Measurements from ENCODE around the gene SMTNL2. TPM values are rescaled to one million over a fixed set of nuclear protein-coding genes. Genes with fewer than 3 reads are reported as not detected.

Gene SMTNL2
- total RNA-seq, 1 experiment from 2014 or later, result not detected

DNA sequence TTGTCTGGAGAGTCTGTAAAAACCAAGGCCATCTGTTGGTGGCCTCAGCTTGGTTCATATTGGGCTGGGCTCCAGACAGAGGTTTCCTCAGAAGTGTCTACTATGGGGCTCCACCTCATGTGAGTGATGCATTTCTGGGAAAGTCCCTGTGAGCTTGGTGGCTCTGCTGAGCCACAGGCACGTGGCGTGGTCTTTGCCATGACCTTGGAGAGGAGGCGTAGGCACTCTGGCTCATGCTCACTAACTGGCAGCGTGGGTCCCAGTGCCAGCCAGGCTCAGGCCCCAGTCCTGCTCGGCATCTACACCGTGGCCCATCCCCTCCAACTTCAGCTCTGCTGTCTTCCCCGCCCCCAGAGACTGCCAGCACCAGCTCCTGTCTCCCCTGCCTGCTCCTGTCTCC lies 10.7 kb upstream of the SMTNL2 start:
- H3K36me3 ChIP-seq (ENCODE audit: insufficient read depth, low read length, poor library complexity, severe bottlenecking), result no peaks in the 10 kb centered on the region
- H3K27me3 ChIP-seq (replicated peaks; ENCODE audit: insufficient read depth, low read depth, low read length, poor library complexity), result no peaks in the 10 kb centered on the region
- H3K4me1 ChIP-seq (ENCODE audit: insufficient read depth, low read length, poor library complexity, severe bottlenecking), result no peaks in the 10 kb centered on the region
- intact Hi-C loops (cut with micrococcal nuclease; ENCODE audit: unreplicated experiment), result no loop called here
- no TSS peak for BruUV-seq (replicated peaks)
- H3K27ac ChIP-seq (ENCODE audit: low read depth, low read length, poor library complexity, severe bottlenecking), result no peak overlapping the region
- TF ChIP-seq EZH2 (IDR thresholded peaks at IDR 0.05; ENCODE audit: borderline replicate concordance, low read depth, low read length, poor library complexity, severe bottlenecking), result no peak
- TF ChIP-seq, protein P1, sequence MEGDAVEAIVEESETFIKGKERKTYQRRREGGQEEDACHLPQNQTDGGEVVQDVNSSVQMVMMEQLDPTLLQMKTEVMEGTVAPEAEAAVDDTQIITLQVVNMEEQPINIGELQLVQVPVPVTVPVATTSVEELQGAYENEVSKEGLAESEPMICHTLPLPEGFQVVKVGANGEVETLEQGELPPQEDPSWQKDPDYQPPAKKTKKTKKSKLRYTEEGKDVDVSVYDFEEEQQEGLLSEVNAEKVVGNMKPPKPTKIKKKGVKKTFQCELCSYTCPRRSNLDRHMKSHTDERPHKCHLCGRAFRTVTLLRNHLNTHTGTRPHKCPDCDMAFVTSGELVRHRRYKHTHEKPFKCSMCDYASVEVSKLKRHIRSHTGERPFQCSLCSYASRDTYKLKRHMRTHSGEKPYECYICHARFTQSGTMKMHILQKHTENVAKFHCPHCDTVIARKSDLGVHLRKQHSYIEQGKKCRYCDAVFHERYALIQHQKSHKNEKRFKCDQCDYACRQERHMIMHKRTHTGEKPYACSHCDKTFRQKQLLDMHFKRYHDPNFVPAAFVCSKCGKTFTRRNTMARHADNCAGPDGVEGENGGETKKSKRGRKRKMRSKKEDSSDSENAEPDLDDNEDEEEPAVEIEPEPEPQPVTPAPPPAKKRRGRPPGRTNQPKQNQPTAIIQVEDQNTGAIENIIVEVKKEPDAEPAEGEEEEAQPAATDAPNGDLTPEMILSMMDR (conservative IDR thresholded peaks at IDR 0.05; ENCODE audit: low read depth, low read length), result no peak
- H3K9me3 ChIP-seq (ENCODE audit: low read depth, low read length, poor library complexity, severe bottlenecking), result no peaks in the 10 kb centered on the region
- POLR2A ChIA-PET (ENCODE audit: low non-redundant PET), result no interaction called here
- DNase-seq (ENCODE audit: low spot score), result no peak
- CTCF ChIA-PET, result no interaction called here
- H3K4me3 ChIP-seq (ENCODE audit: low read depth, low read length, poor library complexity, severe bottlenecking), result no peak overlapping the region

DNA sequence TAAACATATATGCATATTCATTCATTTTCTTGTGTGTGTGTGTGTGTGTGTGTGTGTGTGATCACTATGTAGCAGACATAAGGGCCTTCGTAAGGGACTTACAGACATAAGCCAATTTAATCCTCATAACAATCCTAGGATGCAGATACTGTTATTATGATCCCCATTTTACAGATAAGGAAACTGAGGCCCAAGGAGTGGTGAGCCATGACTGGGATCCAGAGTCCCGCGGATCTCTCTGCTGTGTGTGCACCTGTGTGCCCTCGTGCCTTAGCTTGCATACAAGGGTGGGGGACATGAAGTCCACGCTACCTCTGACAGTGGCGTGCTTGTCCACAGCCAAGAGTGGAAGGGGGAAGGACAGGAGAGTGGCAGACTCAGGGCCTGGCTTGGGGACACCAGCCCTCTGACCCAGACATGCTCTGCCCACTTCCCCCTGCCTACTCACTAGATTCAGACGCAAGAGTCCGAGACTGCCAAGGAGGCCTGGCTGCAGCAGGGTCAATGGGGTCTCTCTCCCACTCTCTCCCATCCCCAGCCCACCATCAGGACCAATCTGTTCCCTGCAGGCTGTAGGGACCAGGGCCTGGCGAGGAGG lies 9.8 kb upstream of the SMTNL2 start:
- POLR2A ChIA-PET (ENCODE audit: low non-redundant PET), result no interaction called here
- intact Hi-C loops (cut with micrococcal nuclease; ENCODE audit: unreplicated experiment), result no loop called here
- no peaks in the 10 kb centered on the region for H3K27me3 ChIP-seq (replicated peaks; ENCODE audit: insufficient read depth, low read depth, low read length, poor library complexity)
- BruUV-seq (replicated peaks), result no TSS peak
- H3K36me3 ChIP-seq (ENCODE audit: insufficient read depth, low read length, poor library complexity, severe bottlenecking), result no peaks in the 10 kb centered on the region
- H3K4me1 ChIP-seq (ENCODE audit: insufficient read depth, low read length, poor library complexity, severe bottlenecking), result no peaks in the 10 kb centered on the region
- CTCF ChIA-PET, result no interaction called here
- no peak for DNase-seq (ENCODE audit: low spot score)
- H3K9me3 ChIP-seq (ENCODE audit: low read depth, low read length, poor library complexity, severe bottlenecking), result no peaks in the 10 kb centered on the region
- H3K4me3 ChIP-seq (ENCODE audit: low read depth, low read length, poor library complexity, severe bottlenecking), result no peak overlapping the region
- TF ChIP-seq, protein P1 (conservative IDR thresholded peaks at IDR 0.05; ENCODE audit: low read depth, low read length), result no peak
- TF ChIP-seq EZH2 (IDR thresholded peaks at IDR 0.05; ENCODE audit: borderline replicate concordance, low read depth, low read length, poor library complexity, severe bottlenecking), result no peak
- no peak overlapping the region for H3K27ac ChIP-seq (ENCODE audit: low read depth, low read length, poor library complexity, severe bottlenecking)

DNA sequence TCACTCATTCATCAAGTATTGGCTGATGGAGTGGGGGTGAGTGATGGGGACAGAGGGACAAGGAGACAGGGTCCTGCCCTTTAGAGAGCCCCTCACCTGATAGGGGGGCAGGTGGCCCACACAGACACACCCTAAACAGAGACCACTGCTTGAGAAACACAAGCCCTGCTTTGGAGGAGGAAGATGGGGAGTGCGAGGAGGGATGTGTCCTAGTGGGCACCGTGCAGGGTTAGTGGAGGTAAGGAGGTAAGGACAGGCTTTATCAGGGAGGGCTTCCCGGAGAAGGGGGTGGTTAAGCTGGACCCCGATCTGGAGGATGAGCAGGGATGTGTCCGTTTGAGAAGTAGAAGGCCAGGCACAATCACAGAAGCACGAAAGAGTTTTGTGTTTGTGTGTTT lies 8.2 kb upstream of the SMTNL2 start:
- no peaks in the 10 kb centered on the region for H3K27me3 ChIP-seq (replicated peaks; ENCODE audit: insufficient read depth, low read depth, low read length, poor library complexity)
- no peaks in the 10 kb centered on the region for H3K9me3 ChIP-seq (ENCODE audit: low read depth, low read length, poor library complexity, severe bottlenecking)
- intact Hi-C loops (cut with micrococcal nuclease; ENCODE audit: unreplicated experiment), result no loop called here
- no peak for DNase-seq (ENCODE audit: low spot score)
- TF ChIP-seq, protein P1 (conservative IDR thresholded peaks at IDR 0.05; ENCODE audit: low read depth, low read length), result no peak
- TF ChIP-seq EZH2 (IDR thresholded peaks at IDR 0.05; ENCODE audit: borderline replicate concordance, low read depth, low read length, poor library complexity, severe bottlenecking), result no peak
- H3K4me3 ChIP-seq (ENCODE audit: low read depth, low read length, poor library complexity, severe bottlenecking), result no peak overlapping the region
- H3K4me1 ChIP-seq (ENCODE audit: insufficient read depth, low read length, poor library complexity, severe bottlenecking), result no peaks in the 10 kb centered on the region
- ChIA-PET POLR2A (ENCODE audit: low non-redundant PET) (no interaction called here), CTCF (no interaction called here)
- no peaks in the 10 kb centered on the region for H3K36me3 ChIP-seq (ENCODE audit: insufficient read depth, low read length, poor library complexity, severe bottlenecking)
- H3K27ac ChIP-seq (ENCODE audit: low read depth, low read length, poor library complexity, severe bottlenecking), result no peak overlapping the region
- no TSS peak for BruUV-seq (replicated peaks)
